ENCODE data around the gene PROC.

The PROC gene

DNA sequence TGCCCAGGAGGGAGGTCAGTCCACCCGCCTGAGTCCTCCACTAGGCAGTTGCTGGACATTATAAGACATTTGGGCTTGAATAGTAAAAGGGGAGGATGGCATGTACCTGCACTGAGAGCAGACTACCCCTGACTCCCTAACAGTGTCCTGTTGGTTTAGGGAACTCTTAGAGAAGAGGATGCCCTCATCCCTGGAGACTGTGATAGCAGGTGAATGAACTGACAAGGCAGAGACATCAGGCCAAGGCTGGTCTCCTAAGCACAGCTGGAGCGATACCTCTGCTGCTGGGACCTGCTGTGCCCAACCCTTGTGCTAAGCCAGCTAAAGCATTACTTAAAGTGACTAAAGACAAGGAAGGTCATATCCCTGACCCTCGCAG is 34.8 kb downstream of the PROC start:
- TF ChIP-seq, protein P1, sequence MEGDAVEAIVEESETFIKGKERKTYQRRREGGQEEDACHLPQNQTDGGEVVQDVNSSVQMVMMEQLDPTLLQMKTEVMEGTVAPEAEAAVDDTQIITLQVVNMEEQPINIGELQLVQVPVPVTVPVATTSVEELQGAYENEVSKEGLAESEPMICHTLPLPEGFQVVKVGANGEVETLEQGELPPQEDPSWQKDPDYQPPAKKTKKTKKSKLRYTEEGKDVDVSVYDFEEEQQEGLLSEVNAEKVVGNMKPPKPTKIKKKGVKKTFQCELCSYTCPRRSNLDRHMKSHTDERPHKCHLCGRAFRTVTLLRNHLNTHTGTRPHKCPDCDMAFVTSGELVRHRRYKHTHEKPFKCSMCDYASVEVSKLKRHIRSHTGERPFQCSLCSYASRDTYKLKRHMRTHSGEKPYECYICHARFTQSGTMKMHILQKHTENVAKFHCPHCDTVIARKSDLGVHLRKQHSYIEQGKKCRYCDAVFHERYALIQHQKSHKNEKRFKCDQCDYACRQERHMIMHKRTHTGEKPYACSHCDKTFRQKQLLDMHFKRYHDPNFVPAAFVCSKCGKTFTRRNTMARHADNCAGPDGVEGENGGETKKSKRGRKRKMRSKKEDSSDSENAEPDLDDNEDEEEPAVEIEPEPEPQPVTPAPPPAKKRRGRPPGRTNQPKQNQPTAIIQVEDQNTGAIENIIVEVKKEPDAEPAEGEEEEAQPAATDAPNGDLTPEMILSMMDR (IDR thresholded peaks at IDR 0.05; ENCODE audit: low read depth, low read length, missing control alignments): no peak
- no peak overlapping the region for H3K4me3 ChIP-seq (ENCODE audit: low read depth, low read length)
- DNase-seq (ENCODE audit: low read depth): no peak

DNA sequence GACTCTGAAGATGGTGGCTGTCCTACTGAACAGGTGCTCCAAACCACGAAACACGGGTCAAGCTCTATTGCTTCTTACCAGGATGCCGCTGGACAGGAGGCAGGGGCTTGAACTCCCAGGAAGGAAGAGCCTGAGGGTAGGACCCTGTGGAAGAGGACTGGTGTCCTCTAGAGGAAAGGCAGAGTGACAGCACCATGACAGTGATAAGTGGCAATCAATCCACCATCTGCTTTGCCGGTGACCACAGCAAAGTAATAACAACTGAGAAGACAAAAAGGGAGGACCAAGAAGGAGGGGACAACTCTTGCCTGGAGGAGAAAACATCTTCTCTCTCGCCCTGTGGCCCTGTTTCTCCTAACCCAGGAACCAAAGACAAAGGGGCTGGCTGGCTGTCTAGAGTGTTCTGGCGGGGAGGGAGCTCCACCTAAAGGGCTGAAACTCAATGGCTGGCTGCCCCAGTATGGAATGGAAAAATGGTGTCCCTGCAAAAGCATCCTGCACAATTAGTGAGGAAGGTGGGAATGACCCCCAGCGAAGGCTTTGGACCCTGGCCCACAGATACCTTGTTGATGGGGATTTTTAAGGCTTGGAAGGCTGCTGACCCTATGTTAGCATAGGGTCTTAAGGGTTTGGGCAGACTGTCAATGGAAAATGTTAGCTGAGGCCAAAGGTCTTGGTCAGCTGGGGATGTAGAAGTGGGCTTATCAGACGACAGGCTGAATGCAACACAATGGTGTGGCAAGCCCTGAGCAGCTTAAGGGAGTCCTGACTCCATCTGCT is 35.4 kb downstream of the PROC start:
- no peak for DNase-seq (ENCODE audit: low read depth)
- H3K4me3 ChIP-seq (ENCODE audit: low read depth, low read length): no peak overlapping the region
- TF ChIP-seq, protein P1 (IDR thresholded peaks at IDR 0.05; ENCODE audit: low read depth, low read length, missing control alignments): peak; percentile 48

DNA sequence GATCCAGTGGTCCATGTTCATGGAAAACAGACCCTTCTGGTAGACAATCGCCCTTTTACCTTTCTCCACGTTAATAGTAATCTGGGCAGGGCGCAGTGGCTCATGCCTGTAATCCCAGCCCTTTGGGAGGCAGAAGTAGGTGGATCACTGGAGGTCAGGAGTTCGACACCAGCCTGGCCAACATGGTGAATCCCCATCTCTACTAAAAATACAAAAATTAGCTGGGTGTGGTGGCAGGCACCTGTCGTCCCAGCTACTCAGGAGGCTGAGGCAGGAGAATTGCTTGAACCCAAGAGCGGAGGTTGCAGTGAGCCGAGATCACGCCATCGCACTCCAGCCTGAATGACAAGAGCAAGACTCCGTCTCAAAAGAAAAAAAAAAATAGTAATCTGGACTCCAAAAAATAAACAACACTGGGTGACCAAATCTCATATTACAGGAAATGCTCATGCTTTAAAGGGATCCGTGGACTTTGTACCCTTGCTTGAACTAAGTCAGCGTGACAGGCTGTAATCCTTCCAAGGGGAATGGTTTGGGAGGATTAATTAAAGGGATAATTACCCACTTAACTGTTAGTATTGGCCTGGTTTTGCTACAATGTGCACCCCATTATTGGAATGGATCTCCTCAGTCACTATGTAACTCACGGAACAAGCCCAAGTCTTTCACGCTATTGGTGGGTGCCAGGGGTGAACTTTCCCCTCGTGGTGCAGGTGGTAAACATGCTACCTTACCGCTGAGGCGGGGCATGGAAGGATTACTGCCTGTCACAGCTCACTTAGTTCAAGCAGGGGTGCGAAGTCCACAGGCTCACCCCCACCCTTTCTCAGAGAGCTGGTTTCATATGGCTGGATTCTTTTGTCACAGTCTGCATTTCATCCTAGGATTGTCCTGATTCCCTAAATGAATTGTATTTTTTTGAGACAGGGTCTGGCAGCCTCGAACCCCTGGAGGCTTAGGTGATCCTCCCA is 36.7 kb downstream of the PROC start:
- DNase-seq (ENCODE audit: low read depth): no peak
- TF ChIP-seq, protein P1 (IDR thresholded peaks at IDR 0.05; ENCODE audit: low read depth, low read length, missing control alignments): no peak
- no peak overlapping the region for H3K4me3 ChIP-seq (ENCODE audit: low read depth, low read length)

DNA sequence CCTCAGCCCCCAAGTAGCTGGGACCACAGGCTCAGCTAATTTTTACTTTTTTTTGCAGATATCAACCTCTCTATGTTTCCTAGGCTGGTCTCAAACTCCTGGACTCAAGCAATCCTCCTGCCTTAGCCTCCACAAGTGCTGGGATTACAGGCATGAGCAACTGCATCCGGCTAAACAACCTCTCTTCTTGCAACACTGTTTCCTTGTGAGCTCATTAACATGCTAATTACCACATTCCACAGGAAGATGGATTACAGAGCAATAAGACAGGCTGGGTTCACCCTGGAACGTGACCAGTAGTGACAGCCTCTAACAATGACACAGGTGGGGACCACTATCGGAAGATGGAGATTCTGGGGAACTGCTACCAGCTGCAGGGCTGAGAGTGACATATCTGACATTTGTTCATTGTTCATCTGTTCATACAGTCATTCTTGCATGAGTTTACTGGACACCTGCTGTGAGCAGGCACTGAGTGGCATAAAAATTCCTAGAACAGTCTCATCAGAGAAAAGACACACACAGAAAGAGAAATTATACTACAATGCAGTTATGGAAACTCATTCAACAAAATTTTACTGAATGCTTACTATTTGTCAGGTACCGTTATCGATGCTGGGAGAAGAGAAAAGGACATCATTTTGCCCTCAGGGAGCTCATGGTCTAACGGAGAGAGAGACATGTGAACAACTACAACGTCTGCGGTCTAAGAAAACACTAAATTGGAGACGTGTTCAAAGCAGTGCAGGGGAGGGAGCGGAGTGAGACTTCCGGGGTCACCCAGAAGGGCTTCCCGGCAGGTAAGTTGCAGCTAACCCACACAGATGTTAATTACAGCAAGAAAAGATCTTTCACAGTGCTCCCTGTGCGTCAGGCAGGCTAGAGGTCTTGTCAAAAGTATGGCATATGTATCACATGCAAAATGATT is 37.6 kb downstream of the PROC start:
- H3K4me3 ChIP-seq (ENCODE audit: low read depth, low read length): no peak overlapping the region
- DNase-seq (ENCODE audit: low read depth): no peak
- TF ChIP-seq, protein P1 (IDR thresholded peaks at IDR 0.05; ENCODE audit: low read depth, low read length, missing control alignments): no peak

DNA sequence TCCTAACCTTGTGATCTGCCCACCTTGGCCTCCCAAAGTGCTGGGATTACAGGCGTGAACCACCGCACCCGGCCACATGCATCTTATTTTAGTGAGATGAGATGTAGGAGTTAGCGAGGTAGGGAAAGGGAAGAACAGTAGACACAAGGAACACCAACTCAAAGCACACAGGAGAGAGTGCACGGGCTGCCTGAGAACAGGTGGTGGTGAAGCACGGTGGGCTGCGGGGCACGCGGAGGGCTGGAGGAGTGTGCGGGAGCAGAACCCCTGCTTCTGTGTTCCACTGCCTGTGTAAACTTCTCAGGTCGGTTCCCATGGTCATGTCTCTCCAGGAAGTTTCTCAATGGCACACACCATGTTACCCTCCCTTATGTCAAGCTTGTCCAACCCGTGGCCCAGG is 38.7 kb downstream of the PROC start:
- TF ChIP-seq, protein P1 (IDR thresholded peaks at IDR 0.05; ENCODE audit: low read depth, low read length, missing control alignments): no peak
- DNase-seq (ENCODE audit: low read depth): no peak
- no peak overlapping the region for H3K4me3 ChIP-seq (ENCODE audit: low read depth, low read length)

DNA sequence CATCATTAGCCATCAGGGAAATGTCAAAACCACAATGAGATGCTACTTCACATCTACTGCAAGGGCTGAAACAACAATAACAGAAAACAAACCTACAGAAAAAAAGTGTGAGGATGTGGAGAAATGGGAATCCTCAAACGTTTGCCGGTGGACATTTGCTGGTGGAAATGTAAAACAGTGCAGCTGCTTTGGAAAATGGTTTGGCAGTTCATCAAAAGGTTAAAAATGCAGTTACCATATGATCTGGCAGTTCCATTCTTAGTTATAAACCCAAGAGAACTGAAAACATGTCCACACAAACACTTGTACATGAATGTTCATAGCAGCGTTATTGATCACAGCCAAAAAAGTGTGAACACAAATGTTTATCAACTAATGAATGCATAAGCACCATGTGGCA is 44.2 kb downstream of the PROC start:
- no peak overlapping the region for H3K4me3 ChIP-seq (ENCODE audit: low read depth, low read length)
- no peak for DNase-seq (ENCODE audit: low read depth)
- TF ChIP-seq, protein P1 (IDR thresholded peaks at IDR 0.05; ENCODE audit: low read depth, low read length, missing control alignments): no peak
